A673 (cell line): ENCODE data around the gene ANO3.

Experiments
- EZH2 ChIP-seq: fragments of 200-600 bp; sonication (generic); IDR thresholded peaks from 2 replicates; pipeline ENCODE4 v1.6.1; 2017; ENCODE audit warnings: borderline replicate concordance, low read depth, mild to moderate bottlenecking, mixed read lengths, antibody characterized with exemption, low read length; ENCODE audit not compliant: poor library complexity, severe bottlenecking
- TF ChIP-seq, protein P1 (sequence below): fragments of 300-800, 200-600 bp; sonication (generic); conservative IDR thresholded peaks from 2 replicates; pipeline ENCODE4 v1.5.1; 2017; ENCODE audit warnings: low read depth, mild to moderate bottlenecking, antibody characterized with exemption, low read length, moderate library complexity, mixed read lengths

DNA sequence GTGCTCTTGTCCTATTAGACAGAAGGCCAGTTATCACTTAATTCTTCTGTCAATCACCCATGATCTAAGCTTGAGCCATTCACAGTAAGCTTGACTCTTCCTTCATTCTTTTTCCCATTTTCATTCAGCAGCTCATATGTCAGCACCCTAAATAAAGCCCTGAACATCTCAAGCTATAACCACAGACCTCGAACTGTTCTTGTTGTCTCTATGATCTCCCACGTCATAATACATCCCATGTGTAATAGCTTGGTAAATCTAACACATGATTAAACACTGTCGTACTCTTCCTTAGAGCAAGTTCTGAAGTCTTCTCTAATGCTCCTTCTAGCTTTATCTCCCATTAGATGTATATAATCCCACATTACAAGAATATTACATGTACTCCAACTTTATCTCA, 225.7 kb downstream of the ANO3 start:
- TF ChIP-seq, protein P1, sequence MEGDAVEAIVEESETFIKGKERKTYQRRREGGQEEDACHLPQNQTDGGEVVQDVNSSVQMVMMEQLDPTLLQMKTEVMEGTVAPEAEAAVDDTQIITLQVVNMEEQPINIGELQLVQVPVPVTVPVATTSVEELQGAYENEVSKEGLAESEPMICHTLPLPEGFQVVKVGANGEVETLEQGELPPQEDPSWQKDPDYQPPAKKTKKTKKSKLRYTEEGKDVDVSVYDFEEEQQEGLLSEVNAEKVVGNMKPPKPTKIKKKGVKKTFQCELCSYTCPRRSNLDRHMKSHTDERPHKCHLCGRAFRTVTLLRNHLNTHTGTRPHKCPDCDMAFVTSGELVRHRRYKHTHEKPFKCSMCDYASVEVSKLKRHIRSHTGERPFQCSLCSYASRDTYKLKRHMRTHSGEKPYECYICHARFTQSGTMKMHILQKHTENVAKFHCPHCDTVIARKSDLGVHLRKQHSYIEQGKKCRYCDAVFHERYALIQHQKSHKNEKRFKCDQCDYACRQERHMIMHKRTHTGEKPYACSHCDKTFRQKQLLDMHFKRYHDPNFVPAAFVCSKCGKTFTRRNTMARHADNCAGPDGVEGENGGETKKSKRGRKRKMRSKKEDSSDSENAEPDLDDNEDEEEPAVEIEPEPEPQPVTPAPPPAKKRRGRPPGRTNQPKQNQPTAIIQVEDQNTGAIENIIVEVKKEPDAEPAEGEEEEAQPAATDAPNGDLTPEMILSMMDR = no peak
- no peak for TF ChIP-seq EZH2
